Activated B cell treated with CpG ODN at 0.5 μM for 24 hours (primary cell): ENCODE results near the gene GCLC. TPM values are rescaled to one million over a fixed set of nuclear protein-coding genes. Genes with fewer than 3 reads are reported as not detected.

Experiments used
- ATAC-seq: fragments of 200-7000 bp; cut with Tn5 transposase; one replicate; pipeline ENCODE4 v1.10.0; 2021; ENCODE audit warnings: low read depth, mild to moderate bottlenecking, moderate library complexity
- CTCF ChIA-PET: fragments of 350-600 bp; sonication (Branson Sonifier 250); formaldehyde crosslinking; loops from one replicate; lab custom pipeline; 2021; ENCODE audit warnings: antibody characterized with exemption; lab: Charles Lee
- POLR2A ChIA-PET: fragments of 350-600 bp; sonication (Branson Sonifier 250); formaldehyde crosslinking; loops from one replicate; lab custom pipeline; 2021; ENCODE audit warnings: antibody characterized with exemption; lab: Charles Lee
- DNase-seq: peaks from one replicate; pipeline ENCODE4 v3.0.0; 2022
- H3K27ac Mint-ChIP-seq: one replicate; pipeline ENCODE4 v1.8.0; 2020; ENCODE audit warnings: mixed read lengths
- H3K27me3 Mint-ChIP-seq: one replicate; pipeline ENCODE4 v1.8.0; 2021; ENCODE audit warnings: mixed read lengths
- H3K36me3 Mint-ChIP-seq: one replicate; pipeline ENCODE4 v1.8.0; 2021; ENCODE audit warnings: low read depth, mixed read lengths
- H3K4me1 Mint-ChIP-seq: one replicate; pipeline ENCODE4 v1.8.0; 2021; ENCODE audit warnings: mixed read lengths
- H3K4me3 Mint-ChIP-seq: one replicate; pipeline ENCODE4 v1.8.0; 2020; ENCODE audit warnings: mild to moderate bottlenecking, mixed read lengths
- H3K9me3 Mint-ChIP-seq: one replicate; pipeline ENCODE4 v1.8.0; 2020; ENCODE audit warnings: mixed read lengths
- CTCF ChIP-seq: fragments of 200-600 bp; IDR thresholded peaks from one replicate; pipeline ENCODE4 v1.8.0; 2022; ENCODE audit warnings: antibody characterized with exemption, mild to moderate bottlenecking
- intact Hi-C: fragments of 100-400 bp; cut with micrococcal nuclease; formaldehyde crosslinking; loops from one replicate; pipeline ENCODE4 v1.15.1; 2024
- total RNA-seq: library from RNA; stranded (reverse); gene quantifications from 2 replicates; pipeline ENCODE4 v1.2.3, GENCODE V29; 2022

GCLC gene
- total RNA-seq, 1 donor from 2014 or later: 26.6 TPM

GRCh38 chr6:53517021-53517420 lies 27.9 kb downstream of the GCLC start:
- POLR2A ChIA-PET: interaction anchor here (0.6 kb wide), 2 partner anchors 96 to 119 kb away, joined by 3 to 5 read pairs; no protein-coding TSS in a partner anchor
- no peak for ATAC-seq
- CTCF ChIA-PET: no interaction called here
- no peak for DNase-seq
- intact Hi-C loops: no loop called here
- Mint-ChIP-seq H3K4me3 (no peak overlapping the region), H3K9me3 (no peaks in the 10 kb centered on the region), H3K36me3 (peaks cover 61% of the 10 kb centered on the region), H3K27me3 (no peaks in the 10 kb centered on the region), H3K27ac (no peak overlapping the region), H3K4me1 (no peaks in the 10 kb centered on the region)
- no peak for TF ChIP-seq CTCF

GRCh38 chr6:53514677-53515076 lies 30.2 kb downstream of the GCLC start:
- Mint-ChIP-seq H3K4me3 (no peak overlapping the region), H3K4me1 (no peaks in the 10 kb centered on the region), H3K9me3 (no peaks in the 10 kb centered on the region), H3K27ac (no peak overlapping the region), H3K36me3 (peaks cover 61% of the 10 kb centered on the region), H3K27me3 (no peaks in the 10 kb centered on the region)
- ChIA-PET POLR2A (no interaction called here), CTCF (no interaction called here)
- no peak for TF ChIP-seq CTCF
- no peak for ATAC-seq
- DNase-seq: no peak
- intact Hi-C loops: no loop called here

- DNase-seq: no peak
- H3K27me3 Mint-ChIP-seq: no peaks in the 10 kb centered on the region
- H3K27ac Mint-ChIP-seq: no peak overlapping the region
- no peak for ATAC-seq
- ChIA-PET CTCF (interaction anchor here (1.0 kb wide), 2 partner anchors 138 to 215 kb away, joined by 3 to 4 read pairs; no protein-coding TSS in a partner anchor), POLR2A (no interaction called here)
- intact Hi-C loops: no loop called here
- peaks cover 57% of the 10 kb centered on the region for H3K36me3 Mint-ChIP-seq
- TF ChIP-seq CTCF: no peak
- no peaks in the 10 kb centered on the region for H3K4me1 Mint-ChIP-seq
- H3K9me3 Mint-ChIP-seq: no peaks in the 10 kb centered on the region
- no peak overlapping the region for H3K4me3 Mint-ChIP-seq
Measured at GRCh38 chr6:53513519-53513966, 31.4 kb downstream of the GCLC start.

GRCh38 chr6:53513056-53513455 lies 31.8 kb downstream of the GCLC start:
- Mint-ChIP-seq H3K4me3 (no peak overlapping the region), H3K27ac (no peak overlapping the region), H3K36me3 (peaks cover 61% of the 10 kb centered on the region), H3K9me3 (no peaks in the 10 kb centered on the region), H3K4me1 (no peaks in the 10 kb centered on the region), H3K27me3 (no peaks in the 10 kb centered on the region)
- ChIA-PET CTCF (interaction anchor here (1.0 kb wide), 2 partner anchors 138 to 215 kb away, joined by 3 to 4 read pairs; no protein-coding TSS in a partner anchor), POLR2A (no interaction called here)
- TF ChIP-seq CTCF: no peak
- ATAC-seq (no peak), DNase-seq (no peak)
- intact Hi-C loops: no loop called here

GRCh38 chr6:53512626-53513025 lies 32.3 kb downstream of the GCLC start:
- H3K27me3 Mint-ChIP-seq: no peaks in the 10 kb centered on the region
- peaks cover 61% of the 10 kb centered on the region for H3K36me3 Mint-ChIP-seq
- ATAC-seq: no peak
- H3K4me3 Mint-ChIP-seq: no peak overlapping the region
- no peak overlapping the region for H3K27ac Mint-ChIP-seq
- TF ChIP-seq CTCF: no peak
- intact Hi-C loops: no loop called here
- no peak for DNase-seq
- CTCF ChIA-PET: no interaction called here
- no peaks in the 10 kb centered on the region for H3K4me1 Mint-ChIP-seq
- no peaks in the 10 kb centered on the region for H3K9me3 Mint-ChIP-seq
- POLR2A ChIA-PET: no interaction called here
